GM12872 (cell line): Measurements from ENCODE around the gene SKAP1.

Experiments
- TF ChIP-seq, protein P1 (sequence below): IDR thresholded peaks from 3 replicates; pipeline ENCODE4 v1.5.1; 2011; ENCODE audit warnings: low read depth, mild to moderate bottlenecking, low read length, moderate library complexity; ENCODE audit not compliant: insufficient read depth

SKAP1 gene

DNA sequence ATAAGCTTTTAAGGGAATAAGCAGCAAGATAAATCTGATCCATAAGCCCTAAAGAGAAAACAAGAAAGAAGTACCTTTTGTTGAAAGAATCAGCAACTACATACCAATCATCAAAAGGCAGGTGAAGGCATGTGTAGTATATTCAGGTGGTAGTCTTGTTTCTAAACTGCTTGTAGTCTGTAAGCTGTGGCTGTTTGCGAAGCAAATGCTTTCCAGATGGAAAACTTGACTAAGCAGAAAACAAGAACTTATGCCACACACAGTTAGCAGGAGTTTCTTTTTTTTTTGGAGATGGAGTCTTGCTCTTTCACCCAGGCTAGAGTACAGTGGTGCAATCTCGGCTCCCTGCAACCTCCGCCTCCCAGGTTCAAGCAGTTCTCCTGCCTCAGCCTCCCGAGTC is 334.4 kb downstream of the SKAP1 start:
- TF ChIP-seq, protein P1, sequence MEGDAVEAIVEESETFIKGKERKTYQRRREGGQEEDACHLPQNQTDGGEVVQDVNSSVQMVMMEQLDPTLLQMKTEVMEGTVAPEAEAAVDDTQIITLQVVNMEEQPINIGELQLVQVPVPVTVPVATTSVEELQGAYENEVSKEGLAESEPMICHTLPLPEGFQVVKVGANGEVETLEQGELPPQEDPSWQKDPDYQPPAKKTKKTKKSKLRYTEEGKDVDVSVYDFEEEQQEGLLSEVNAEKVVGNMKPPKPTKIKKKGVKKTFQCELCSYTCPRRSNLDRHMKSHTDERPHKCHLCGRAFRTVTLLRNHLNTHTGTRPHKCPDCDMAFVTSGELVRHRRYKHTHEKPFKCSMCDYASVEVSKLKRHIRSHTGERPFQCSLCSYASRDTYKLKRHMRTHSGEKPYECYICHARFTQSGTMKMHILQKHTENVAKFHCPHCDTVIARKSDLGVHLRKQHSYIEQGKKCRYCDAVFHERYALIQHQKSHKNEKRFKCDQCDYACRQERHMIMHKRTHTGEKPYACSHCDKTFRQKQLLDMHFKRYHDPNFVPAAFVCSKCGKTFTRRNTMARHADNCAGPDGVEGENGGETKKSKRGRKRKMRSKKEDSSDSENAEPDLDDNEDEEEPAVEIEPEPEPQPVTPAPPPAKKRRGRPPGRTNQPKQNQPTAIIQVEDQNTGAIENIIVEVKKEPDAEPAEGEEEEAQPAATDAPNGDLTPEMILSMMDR, result no peak

DNA sequence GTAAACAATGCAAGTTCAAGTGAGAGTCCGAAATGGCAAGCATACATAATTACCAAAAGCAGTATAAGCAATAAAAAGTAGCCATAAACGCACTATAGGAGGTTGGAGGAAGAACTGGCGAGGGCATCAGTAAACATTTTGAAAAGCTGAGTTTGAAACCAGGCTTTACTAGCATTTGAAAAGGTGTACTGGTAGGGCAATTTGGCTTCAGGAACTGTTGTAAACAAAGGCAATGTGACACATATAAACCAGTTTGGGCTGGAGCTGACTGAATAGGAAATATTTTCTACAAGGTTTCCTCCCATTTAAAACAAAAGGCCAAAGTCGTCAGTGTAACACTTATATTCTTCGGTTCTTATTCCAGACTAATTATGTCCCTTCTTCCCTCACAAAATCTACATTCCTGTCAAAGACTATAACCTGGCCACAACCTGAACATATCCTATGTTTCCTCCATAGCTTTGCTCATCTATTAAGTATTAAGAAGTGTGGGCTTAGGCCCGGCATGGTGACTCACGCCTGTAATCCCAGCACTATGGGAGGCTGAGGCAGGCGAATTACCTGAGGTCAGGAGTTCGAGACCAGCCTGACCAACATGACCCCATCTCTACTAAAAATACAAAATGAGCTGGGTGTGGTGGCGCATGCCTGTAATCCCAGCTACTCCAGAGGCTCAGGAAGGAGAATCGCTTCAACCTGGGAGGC is 336.5 kb downstream of the SKAP1 start:
- TF ChIP-seq, protein P1, result no peak

DNA sequence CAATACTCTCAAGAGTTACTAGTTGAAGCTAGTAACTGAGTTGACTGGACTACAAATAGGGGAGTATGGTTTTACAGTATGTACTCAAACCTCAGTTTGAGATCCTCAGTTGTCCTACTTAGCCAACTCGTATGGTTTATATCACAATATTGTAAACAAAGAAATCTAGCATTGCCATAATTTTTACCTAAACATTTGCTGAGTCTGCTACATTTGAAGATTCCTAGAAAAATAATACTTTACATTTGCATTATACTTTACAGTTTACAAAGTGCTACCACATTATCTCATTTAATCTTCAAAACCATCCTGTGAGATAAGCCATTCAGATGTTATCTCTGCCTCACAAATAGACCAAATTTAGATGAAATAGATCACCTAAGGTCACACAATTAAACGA is 345.1 kb downstream of the SKAP1 start:
- TF ChIP-seq, protein P1, result no peak
